Stimulated activated CD8-positive, alpha-beta memory T cell treated with anti-CD3 and anti-CD28 coated beads, Interleukin-7, amount 100 ng/mL, for 24 hours (primary cell): ENCODE measurements around the gene SMPD1.
"Not testable (repeated sequence)": the region's sequence is repeated elsewhere in the genome, so short reads cannot be mapped to it uniquely, and the experiment has no call there.

Experiments
- DNase-seq: peaks from one replicate; pipeline ENCODE4 v3.0.0-alpha.2; 2020; ENCODE audit warnings: low read depth

Gene SMPD1

DNA sequence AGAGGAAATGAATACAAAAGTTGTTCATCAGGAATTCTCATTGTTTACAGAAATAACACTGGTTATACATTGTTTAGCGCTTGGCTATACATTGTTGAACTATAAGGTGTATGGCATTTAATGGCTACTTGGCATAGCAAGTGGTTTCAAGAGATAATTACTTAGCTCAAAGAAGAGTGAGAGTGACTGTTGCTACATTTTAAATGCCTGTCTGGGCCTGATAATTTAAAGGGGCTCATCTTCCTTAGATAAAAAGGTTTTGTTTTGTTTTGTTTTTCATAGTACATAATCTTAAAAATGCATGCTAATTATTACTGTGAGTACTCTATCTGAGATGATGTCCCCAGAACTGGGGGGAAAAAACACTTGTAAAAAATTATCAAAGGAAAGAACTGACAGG is 1.5 kb upstream of the SMPD1 start:
- no peak for DNase-seq

DNA sequence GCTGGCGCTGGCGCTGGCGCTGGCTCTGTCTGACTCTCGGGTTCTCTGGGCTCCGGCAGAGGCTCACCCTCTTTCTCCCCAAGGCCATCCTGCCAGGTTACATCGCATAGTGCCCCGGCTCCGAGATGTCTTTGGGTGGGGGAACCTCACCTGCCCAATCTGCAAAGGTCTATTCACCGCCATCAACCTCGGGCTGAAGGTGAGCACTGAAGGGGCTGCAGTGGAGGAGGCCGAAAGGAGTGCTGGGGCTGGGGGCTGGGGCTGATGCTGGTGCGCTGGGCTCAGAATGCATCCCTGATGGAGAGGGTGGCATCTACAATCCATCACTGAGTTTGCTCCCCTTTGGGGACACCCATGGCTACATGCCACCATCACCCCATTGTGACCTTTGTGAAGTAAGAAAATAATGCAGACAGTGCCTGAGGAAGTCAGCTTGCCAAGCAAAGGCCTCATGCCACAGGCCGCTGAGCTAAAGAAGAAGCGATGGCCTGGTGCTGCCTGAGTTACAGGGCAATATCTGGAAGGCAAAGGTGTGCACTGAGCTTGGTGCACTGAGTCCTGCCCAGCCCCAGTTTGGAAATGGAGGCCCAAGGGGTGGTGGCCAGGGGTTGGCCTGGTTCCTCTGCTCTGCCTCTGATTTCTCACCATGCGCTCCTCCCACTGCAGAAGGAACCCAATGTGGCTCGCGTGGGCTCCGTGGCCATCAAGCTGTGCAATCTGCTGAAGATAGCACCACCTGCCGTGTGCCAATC is 620 bp downstream of the SMPD1 start:
- no peak for DNase-seq

DNA sequence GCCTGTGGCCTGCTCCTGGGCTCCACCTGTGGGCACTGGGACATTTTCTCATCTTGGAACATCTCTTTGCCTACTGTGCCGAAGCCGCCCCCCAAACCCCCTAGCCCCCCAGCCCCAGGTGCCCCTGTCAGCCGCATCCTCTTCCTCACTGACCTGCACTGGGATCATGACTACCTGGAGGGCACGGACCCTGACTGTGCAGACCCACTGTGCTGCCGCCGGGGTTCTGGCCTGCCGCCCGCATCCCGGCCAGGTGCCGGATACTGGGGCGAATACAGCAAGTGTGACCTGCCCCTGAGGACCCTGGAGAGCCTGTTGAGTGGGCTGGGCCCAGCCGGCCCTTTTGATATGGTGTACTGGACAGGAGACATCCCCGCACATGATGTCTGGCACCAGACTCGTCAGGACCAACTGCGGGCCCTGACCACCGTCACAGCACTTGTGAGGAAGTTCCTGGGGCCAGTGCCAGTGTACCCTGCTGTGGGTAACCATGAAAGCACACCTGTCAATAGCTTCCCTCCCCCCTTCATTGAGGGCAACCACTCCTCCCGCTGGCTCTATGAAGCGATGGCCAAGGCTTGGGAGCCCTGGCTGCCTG is 1.4 kb downstream of the SMPD1 start:
- DNase-seq, result no peak

DNA sequence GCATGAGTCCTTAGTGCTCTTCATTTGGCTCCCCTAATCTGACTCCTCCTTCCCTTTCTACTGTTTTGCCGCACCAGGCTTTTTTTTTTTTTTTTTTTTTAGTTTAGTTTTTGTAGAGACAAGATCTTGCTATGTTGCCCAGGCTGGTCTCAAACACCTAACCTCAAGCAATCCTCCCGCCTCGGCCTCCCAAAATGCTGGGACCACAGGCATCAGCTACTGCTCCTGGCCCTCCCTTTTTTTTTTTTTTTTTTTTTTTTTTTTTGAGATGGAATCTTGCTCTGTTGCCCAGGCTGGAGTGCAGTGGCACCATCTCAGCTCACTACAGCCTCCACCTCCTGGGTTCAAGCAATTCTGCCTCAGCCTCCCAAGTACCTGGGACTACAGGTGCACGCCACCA is 2.0 kb downstream of the SMPD1 start:
- not testable (repeated sequence) for DNase-seq

DNA sequence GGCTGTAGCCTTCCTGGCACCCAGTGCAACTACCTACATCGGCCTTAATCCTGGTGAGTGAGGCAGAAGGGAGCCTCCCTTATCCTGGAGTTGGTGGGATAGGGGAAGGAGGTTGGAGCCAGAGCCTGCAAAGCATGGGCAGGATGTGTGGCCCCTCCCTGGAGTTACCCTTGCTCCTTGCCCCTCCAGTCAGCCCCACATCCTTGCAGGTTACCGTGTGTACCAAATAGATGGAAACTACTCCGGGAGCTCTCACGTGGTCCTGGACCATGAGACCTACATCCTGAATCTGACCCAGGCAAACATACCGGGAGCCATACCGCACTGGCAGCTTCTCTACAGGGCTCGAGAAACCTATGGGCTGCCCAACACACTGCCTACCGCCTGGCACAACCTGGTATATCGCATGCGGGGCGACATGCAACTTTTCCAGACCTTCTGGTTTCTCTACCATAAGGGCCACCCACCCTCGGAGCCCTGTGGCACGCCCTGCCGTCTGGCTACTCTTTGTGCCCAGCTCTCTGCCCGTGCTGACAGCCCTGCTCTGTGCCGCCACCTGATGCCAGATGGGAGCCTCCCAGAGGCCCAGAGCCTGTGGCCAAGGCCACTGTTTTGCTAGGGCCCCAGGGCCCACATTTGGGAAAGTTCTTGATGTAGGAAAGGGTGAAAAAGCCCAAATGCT is 3.9 kb downstream of the SMPD1 start:
- DNase-seq, result no peak

DNA sequence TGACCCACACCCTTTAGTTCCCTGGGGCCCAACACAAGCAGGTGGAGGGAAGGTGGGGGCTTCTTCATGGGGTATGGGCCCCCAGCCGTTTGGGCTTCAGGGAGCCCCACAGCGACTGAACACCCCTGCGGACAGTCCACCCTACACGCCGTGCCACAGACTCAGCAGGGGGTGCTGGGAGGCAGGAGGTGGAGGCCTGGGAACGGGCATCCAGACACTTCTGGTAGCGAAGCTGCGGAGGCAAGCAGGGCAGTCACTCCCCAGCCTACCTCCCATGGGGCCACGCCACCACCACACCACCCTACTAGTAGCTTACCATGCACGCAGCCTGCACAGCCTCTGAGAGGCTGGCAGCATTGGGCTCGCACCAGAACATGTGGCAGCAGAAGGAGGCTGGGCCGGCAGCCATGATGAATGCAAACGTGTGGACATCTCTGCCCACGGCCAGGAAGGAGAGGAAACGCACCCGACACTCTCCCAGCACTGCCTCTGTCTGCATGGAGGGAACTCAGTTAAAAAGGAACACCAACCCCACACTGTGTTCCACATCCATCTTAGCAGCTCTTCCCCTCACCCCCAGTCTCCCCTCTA is 5.3 kb downstream of the SMPD1 start:
- no peak for DNase-seq

DNA sequence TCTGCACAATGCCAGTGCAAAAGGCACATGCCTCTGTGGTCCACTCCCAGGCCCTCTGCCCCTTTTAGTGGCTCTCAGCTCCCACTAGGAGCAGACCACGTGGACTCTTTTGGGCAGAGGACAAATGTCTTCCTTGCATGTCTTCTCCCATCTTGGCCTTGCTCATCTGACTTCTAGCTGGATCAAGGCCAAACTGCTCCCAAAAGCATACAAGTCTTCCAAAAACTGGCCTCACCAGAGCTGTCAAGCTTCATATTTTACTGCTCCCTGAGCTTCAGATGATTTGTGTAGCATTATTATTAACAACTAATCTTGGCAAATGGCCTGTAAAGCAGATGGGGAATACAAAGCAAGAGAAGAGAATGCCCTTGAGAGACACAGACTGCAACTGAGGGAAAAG is 6.9 kb downstream of the SMPD1 start:
- DNase-seq, result no peak

DNA sequence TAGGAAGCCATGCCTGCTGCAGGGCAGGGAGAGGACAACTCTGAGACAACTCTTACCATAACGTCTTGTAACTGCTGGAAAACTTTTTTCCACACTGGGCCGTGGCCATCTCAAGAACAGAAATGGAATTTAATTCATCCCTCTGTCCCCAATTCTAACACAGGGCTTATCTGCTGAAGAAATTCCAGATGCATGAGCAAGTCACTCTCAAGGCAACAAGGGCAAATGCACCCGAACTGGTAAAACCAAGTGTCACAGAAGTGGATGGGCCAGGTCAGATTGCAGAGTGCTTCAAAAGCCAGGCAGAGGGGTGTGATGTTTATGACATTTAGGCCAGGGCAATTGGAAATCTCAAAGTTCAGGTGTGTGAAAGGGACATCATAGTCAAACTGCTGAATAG is 7.4 kb downstream of the SMPD1 start:
- no peak for DNase-seq

DNA sequence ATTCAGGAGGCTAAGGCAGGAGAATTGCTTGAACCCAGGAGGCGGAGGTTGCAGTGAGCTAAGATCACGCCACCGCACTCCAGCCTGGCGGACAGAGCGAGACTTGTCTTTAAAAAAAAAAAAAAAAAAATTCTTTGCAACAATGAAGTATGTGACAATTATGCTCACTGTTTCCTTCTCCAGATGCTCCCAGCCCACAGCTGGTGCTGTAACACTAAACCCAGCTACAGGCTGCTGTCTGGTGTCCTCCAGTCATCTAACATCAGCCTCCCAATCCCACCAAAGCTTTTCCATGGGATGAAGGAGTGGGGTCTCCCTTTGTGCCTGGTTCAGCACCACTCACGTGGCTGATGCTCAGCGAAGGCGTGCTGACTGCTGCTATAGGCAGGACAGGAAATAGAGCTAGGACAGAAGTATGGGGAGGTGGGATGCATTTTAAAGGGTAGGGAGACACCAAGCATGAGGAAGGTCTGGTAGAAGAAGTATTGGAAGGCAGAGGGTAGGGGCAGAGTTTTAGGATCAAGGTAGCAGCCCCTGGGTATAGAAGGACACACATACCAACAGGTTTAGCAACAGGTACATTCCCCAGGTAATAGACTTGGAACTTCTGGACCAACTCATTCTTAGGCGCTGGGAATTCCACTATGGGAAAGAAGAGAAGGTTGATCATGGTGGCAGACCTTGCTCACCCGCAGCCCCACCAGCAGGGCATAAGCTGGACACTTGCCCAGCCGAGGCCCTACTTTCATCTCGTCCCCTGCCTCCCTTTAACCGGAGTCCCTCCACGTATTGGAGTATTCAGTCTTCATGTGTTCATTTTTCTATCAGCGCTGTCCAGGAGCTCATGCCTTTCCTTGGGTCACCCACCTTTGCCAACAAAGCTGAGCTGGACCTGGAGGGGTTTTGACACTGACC is 10.4 kb downstream of the SMPD1 start:
- no peak for DNase-seq

DNA sequence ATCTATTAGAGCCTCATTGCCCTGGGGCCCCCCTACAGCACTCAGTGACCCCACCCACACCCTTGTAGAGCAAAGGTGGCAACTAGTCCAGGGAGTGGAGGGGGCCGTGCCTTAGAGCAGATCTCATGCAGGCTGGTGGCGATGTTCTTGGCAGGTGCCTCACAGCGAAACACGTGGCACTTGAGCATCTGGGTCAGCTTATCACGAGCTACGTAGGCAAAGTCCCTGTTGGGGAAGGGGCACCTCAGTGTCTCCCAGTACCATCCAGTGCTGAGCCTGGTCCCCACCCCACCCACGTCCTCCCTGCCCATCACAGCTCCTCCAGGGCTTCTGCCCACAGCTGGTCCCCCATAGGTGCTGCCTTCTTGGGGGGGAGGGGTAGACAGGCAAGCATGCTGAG is 11.2 kb downstream of the SMPD1 start:
- no peak for DNase-seq

DNA sequence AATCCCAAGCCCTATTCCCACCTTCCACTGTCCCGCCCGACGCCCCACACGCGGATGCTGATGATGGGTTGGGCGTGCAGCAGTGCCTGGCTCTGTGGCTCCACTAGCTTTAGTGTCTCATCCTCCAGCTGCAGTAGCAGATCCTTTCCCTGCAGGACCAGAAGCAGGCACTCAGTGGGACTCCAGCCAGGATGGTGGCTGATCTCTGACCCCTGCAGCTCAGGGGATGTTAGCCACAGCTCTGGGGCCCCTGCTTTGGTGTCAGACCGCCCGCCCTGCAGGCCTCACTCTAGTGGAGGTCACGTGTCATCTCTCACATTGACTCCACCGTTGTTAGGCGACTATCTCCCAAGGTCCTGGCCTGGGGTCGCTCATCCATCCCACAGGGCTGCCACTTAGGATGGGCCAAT is 11.8 kb downstream of the SMPD1 start:
- DNase-seq, result no peak

DNA sequence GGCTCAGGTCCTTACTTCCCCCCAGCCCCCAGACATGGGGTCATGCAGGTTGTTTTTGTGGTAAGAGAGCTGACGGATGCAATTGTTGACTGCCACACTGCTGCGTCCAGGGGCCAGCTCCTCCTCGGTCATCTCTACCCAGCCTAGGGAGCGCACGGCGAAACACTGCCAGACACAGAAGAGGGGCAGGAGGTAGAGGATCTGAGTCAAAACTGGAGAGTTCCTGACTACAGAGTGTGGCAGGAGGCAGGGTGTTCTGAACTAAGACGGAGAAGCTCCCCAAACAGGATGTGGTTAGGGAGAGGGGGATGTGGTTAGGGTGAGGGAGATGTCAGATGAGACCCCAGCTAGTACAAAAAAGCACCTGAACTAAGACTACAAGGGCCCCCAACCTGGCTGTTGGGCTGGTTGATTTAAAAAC is 12.3 kb downstream of the SMPD1 start:
- DNase-seq, result no peak

DNA sequence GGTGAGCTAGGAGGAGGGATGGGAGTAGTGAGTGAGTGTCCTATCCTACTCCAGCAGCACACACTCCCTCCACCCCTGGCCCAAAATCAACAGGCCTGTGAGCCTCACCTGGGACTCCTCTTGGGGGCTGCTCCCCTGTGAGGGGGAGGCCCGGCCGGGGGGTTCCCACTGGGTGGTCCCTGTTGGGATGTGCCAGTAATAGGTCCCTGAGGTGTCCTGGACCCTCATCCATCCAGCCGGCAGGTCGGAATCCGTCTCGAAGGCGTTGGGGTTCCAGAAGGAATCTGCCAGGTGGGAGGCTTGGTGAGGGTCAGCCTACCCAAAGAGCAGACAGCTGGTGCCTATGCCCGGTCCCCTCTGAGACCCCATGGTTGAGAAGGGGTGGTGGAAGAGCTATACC is 13.3 kb downstream of the SMPD1 start:
- DNase-seq, result no peak

DNA sequence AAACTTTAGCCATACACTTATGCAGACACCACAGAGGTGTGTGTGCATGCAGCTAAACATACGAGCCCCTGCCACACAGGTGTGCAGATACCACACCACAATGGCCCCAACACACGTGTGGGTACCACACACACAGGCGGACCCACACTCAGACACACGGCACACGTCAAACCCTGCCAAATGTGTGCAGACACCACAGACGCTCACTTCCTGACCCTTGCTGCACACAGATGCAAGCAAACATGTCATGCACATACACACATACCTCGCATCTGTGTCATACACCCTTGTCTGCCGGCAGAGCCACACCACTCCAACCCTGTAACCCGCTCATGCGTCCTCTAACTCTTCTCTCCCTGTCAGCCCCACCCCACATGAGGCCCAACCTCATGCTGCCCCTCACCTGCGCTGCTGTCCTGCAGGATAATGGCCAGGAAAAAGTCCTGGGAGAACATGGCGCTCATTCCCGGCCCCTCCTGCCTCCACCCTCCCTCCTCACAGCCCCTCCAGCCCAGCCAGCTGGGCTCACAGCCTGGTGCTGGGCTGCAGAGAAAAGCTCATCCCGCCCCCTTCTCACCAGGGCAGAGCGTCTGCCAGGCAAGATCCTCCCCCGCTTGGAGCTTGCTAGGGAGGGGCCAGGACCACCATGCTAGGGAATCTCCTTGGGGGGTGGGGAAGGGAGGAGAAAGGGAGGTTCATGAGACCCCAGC is 14.2 kb downstream of the SMPD1 start:
- DNase-seq, result no peak

DNA sequence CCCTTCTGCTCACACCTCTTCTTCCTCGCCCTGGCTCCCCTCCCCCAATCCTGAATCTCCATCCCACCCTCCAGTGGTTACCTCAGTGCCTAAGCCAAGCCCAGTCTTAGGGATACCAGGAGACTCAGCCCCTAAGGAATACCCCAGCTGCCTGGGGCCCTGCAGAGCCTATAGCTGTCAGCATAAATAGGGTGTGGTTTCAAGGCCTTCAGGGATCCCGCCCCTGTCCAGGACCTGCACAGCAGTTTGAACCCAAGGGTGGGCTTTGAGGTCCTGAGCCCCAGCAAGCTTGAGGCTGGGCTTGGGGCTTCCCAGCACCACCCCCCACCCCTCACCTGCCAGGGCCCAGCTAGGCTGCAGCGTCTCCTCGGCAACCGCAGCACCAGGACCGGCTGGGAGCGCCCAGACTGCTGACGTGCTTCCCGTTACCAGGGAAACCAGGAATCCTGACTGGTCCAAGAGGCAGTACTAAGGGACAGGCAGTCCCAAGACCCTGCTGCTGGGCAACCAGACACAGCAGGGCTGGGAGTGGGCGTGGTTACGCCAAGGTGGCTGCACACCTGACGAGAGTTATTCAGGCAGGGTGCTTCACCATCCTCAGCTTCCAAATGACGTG is 14.9 kb downstream of the SMPD1 start:
- DNase-seq, result no peak

DNA sequence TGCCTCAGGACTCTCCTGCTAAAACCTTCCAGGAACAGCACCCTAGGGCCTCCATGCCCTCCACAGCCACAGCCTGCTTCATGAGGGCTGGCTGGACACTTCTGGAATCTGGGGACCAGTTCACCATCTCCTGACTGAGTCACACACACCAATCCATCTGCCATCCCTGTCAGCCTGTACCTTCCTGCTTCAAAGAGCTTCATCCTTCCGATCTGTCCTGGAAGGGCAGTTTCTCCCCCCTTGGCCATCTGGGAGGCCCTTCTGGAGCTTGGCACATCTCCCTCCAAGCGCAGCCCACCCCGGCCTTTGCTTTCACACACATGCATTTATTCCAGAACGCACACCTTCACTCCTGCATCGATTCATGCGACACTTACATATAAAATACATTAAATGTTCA is 15.6 kb downstream of the SMPD1 start:
- DNase-seq, result no peak

DNA sequence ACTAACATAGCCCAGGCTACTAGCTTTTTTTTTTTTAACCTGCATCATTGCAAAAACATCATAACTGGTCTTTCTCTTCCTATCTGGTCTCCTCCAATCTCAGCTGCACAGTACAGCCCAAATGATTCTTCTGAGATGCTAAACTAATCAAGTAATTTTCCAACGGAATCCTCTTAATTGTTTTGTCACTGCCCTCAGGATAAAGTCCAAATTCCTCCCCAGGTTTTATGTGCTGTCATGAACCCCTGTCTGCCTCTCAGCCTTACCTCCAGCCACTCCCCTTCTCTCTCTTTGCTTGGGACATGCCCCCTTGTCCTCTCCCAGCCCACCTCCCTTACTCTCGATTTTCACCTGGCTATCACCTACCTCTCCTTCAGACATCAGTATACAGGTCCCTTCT is 16.1 kb downstream of the SMPD1 start:
- DNase-seq, result no peak

DNA sequence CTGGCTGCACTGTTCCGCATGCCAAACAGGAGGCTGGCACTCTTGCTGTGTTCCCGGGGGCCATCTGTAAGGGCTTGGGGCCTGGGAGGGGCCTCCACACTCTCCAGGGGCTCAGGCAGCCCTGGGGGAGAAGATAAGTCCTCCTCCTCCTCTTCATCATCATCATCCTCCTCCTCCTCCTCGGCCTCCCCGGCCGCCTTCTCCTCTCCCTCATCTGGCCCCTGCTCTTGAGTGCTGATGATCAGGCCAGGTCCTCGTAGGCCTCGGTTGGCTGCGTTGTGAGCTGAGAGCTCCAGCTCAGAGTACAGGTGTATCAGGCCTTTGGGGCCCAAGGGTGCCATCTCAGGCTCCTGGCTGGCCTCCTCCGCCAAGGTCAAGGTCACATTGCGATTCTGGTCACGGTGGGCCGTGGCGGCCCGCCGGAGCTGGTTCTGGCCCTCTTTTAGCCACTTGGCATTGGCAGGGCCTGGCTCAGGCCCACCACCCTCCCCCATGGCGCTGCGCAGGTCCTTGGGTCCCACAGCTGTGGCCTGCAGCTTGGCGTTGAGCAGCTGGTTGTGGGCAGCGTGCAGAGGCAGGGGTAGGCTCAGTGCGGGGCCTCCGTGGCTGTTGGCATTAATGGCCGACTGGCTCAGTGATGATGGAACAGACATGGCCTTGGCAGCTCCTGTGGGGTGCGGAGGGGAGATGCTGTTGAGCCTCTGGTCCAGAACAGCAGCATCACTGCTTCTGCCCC is 20.6 kb downstream of the SMPD1 start:
- no peak for DNase-seq

DNA sequence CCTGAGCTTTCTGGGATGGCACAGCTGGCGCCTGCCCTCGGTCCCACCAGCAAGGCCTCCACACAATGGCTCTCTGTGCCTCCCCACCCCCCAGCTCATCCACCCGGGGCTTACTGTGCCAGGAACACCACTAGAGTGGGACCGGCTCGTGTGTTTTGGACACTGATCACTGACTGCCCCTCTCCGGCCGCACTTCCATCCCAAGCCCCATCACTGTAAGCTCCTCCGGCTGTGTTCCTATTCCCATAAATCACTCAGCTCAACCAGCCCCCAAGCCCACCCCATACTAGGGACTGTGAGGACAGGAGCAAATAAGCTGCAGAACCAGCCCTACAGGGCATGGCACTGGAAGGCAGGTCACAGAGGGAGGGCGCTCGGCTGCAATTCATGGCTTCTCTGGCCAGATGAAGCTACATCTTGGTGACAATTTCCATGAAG is 21.3 kb downstream of the SMPD1 start:
- DNase-seq, result no peak

DNA sequence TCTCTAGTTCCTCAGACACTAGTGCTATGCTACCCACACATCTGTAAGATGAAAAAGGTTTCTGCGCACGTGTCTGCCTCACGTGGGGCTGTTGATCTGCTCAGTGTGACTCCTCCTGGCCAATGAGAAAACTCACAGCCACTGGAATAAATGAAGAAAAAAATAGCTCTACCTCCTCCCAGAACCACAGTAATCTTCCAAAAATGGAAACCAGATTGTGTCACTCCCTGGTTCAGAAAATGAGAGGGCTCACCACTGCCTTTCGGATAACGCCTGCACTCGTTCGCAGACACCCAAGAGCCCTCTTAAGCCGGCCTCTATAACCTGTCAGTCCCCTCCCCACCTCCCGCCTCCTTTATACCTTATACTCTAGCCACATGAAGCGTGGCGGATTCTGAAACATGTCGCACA is 23.5 kb downstream of the SMPD1 start:
- DNase-seq, result no peak
